ENCODE results near the gene KRTAP12-2.
"Not testable (repeated sequence)": the region's sequence is repeated elsewhere in the genome, so short reads cannot be mapped to it uniquely, and the experiment has no call there.

The KRTAP12-2 gene

DNA sequence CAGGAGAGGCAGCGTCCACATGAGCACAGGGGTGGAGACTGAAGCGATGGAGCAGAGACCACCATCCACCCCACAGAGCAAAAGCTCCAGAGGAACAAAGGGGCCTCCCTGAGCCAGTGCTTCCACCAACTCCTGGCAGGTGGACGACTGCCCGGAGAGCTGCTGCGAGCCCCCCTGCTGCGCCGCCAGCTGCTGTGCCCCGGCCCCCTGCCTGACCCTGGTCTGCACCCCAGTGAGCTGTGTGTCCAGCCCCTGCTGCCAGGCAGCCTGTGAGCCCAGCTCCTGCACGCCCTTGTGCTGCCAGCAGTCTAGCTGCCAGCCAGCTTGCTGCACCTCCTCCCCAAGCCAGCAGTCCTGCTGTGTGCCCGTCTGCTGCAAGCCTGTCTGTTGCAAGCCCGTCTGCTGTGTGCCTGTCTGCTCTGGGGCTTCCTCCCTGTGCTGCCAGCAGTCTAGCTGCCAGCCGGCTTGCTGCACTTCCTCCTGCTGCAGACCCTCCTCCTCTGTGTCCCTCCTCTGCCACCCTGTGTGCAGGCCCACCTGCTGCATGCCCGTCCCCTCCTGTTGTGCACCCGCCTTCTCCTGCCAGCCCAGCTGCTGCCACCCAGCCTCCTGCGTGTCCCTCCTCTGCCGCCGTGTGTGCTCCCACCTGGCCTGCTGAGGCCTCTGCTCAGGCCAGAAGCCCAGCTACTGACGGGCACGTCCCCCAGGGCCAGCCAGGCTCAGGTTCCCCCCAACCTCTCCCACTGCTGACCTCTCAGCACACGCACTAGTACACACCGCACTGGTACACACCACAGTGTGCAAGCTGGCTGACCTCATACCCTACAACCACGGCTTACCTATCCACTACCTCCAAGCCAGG lies 35.6 kb upstream of the KRTAP12-2 start:
- no peak for DNase-seq (ENCODE audit: low read depth in 2 of 2)

DNA sequence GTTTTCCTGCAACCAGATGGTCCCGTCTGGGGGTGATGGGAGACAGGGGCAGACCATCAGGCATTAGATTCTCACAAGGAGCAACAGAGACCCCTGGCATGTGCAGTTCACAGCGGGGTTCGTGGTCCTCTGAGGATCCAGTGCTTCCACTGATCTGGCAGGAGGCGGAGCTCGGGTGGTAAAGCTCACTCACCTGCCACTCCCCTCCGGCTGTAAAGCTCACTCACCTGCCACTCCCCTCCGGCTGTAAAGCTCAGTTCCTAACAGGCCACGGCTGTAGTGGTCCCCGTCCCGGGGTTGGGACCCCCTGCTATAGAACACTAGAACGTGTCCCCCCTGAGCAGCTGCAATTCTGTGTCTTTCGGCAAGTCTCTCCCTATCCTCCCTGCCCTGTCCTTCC lies 34.8 kb upstream of the KRTAP12-2 start:
- no peak for DNase-seq (ENCODE audit: low read depth in 2 of 2)

DNA sequence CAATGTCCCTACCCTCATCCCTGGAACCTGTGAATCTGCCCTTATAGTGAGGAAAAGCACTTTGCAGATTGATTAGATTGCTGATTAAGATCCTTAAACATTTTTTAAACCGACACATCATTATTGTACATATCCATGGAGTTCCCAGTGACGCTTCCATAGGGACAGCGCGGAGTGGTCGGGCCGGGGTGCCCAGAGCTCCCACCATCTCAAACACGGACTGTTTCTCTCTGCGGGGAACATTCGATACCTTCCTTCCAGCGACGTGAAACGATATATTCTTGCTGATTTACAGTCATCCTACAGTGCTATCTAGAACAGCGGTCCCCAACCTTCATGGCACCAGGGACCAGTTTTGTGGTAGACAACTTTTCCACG lies 34.3 kb upstream of the KRTAP12-2 start:
- DNase-seq (ENCODE audit: low read depth in 2 of 2), result no peak

DNA sequence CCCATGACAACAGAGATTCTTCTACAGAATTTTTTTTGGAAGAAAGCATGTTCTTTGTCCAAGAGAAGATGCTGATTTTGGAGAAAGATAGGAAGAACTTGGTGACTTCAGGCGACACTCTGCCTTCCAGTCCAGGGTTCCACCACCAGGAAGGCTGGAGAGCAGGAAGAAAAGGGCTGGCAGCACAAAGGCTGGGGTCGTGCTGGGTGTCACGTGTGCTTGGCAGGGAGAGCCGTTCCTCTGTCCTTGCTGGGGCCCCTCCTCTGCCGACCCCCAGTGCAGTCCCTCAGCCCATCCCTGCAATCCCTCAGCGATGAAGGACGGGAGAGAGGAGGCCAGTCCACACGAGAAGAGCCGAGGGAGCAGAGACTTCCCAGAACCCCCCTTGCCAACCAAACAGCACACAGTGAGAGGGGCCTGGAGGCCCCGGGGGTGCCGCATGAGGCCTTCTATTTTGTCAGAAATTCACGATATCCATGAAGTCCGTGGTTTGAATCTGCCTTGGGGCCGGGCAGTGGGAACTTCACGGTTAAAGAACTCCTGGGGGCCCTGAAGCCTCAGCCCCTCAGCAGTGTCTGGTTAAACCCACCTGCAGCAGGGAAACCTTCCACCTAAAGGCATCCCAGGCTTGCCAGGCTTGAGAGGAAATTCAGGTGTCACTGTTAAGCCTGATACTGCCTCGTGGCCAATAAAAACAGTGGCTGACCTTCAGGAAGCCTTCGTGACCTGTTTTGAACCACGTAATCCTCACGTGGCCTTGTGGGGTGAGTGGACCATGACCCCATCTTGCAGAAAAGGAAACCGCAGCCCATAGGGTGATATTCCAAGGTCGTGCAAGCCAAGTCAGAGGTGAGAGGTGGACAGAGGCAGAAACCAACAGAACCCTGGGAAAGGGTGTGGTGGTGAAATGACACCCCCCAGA lies 33.6 kb upstream of the KRTAP12-2 start:
- no peak for DNase-seq (ENCODE audit: low read depth in 2 of 2)

DNA sequence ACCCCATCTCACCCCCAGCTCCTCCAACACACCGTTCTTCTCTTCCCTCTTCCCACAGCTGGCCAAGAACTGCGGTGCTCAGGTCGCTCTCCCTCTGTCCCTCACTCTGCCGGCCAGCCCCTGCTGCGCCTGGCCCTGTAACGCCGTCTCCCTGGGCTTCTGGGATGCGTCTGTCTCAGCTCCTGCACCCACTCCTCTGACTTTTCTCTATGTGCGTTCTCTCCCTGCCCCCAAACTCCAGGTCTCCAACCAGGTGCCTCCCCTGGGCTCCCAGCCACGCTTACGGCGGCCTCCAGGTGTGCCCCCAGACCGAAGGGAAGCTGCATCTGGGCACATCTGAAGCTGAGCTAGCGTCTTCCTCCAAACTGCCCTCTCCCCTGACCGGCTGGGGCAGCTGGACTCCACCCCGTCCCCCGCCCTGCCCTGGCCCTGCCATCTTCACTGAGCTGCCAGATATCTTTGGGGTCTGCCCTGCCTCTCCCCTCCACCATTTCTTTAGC lies 32.8 kb upstream of the KRTAP12-2 start:
- DNase-seq (ENCODE audit: low read depth in 2 of 2), result no peak

DNA sequence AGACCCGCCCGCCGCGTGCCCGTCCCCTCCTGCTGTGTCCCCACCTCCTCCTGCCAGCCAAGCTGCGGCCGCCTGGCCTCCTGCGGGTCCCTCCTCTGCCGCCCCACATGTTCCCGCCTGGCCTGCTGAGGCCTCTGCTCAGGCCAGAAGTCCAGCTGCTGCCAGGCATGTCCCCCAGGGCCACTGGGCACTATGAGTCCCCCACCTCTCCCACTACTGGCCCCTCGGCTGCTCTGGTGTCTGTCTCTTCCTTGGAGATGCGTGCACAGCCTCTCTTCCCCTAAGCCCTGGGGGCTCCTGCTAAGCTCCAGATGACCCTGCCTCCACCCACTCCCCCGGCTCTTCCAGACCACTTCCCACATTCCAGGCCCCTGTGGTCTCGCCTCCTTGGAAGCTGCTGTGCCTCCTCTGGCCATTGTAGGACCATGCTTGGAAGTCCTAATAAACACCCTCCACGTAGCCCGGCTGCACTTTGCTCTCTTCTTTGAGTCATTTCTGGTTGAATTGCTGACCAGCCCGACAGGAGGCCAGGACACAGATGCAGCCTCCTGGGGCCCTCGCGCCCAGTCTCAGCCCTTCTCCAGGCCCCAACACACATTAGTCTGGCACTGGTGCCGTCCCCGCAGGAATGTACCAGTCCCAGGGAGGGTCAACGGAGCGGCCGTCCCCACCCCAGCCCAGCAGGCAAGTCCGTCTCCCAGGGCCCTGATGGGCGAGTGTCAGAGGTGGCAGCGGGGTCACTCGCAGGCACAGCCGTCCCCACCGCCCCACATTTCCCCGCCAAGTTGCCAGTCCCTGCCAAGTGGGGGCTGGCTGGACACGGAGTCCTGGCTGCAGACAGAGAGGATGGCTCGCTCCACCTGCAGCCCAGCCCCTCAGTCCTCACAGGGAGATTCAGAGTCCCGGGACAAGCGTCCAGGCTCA lies 31.3 kb upstream of the KRTAP12-2 start:
- no peak for DNase-seq (ENCODE audit: low read depth in 2 of 2)

DNA sequence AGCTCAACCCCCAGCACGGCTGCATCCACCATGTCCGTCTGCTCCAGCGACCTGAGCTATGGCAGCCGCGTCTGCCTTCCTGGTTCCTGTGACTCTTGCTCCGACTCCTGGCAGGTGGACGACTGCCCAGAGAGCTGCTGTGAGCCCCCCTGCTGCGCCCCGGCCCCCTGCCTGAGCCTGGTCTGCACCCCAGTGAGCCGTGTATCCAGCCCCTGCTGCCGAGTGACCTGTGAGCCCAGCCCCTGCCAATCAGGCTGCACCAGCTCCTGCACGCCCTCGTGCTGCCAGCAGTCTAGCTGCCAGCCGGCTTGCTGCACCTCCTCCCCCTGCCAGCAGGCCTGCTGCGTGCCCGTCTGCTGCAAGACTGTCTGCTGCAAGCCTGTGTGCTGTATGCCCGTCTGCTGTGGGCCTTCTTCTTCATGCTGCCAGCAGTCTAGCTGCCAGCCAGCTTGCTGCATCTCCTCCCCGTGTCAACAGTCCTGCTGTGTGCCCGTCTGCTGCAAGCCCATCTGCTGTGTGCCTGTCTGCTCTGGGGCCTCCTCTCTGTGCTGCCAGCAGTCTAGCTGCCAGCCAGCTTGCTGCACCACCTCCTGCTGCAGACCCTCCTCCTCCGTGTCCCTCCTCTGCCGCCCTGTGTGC lies 30.6 kb upstream of the KRTAP12-2 start, which contains the start of gene KRTAP10-12:
Gene KRTAP10-12 (plus strand): TSS at position 1 of the 639 bp plus-strand sequence. CDS start 30 bp downstream, at position 31.
- not testable (repeated sequence) for DNase-seq (ENCODE audit: low read depth in 2 of 2)

DNA sequence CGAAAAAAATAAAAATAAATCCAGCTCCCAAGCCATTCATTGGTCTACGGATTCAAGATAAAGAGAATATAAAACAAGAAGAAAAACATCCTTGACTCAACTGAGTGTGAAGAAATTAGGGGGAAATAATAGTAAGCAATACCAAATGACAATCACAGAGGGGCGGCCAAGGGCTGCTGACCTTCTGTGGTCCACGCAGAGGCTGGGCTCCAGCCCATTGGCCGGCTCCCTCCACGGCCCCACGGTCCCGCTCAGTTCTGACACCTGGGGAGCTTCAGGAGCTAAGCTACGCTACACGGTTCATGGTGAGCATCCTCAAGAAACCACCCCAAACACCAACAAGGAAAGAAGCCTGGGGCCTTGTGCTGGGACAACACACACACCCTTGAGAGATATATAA lies 29.8 kb upstream of the KRTAP12-2 start:
- no peak for DNase-seq (ENCODE audit: low read depth in 2 of 2)

DNA sequence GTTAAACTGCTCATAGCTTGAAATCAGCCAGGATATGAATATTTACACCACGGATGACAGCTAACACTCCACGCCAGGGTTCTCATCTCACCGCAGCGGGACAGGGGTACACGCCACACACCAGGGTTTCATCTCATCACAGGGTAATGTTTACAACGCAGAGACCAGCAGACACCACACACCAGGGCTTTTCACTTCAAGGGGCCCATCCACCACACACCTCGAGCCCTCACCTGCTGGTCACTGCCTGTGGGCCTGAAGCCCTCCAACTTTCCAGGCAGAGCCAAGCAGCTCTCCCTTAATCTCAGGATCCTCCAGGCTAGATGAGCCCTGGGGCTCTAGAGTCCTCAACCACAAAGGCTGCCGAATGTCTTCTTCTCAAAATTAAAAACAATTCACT lies 28.9 kb upstream of the KRTAP12-2 start:
- no peak for DNase-seq (ENCODE audit: low read depth in 2 of 2)

DNA sequence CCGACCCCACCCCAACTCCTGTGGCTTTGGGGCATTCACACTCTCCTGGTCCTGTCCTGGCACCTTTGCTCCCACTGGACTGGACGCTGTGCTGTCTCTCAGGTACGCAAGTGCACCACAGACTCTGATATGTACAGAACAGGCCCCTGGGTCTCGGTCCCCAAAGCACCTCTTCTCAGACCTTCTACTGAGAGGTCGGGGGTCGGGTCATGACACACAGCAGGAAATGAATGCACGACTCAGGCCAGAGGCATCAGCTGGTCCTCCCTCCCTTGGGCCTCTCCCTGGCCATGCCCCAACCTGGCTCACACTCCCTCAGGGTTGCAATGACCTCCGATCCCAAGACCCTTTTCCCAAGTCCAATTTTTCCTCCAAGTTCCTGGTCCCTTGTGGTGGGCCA lies 28.5 kb upstream of the KRTAP12-2 start:
- no peak for DNase-seq (ENCODE audit: low read depth in 2 of 2)

DNA sequence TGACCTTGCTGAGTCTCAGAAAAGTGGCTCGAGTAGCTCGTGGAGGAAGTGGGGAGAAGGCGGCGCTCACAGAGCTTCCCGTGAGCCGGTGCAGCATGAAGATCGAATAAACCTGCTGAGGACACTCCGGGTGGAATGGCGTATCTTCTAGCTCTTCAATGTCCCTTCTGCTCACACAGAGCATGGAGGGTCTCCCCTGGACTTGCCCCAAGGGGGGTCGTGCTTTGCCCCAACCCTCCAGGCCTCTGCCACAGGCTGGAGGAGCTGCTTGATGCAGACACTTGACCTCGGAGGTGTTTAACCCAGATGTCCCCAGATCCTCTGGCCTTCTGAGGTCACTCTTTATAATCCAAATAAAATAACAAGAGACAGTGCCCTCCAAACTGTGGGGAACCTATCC lies 28.0 kb upstream of the KRTAP12-2 start:
- DNase-seq (ENCODE audit: low read depth in 2 of 2), result no peak

DNA sequence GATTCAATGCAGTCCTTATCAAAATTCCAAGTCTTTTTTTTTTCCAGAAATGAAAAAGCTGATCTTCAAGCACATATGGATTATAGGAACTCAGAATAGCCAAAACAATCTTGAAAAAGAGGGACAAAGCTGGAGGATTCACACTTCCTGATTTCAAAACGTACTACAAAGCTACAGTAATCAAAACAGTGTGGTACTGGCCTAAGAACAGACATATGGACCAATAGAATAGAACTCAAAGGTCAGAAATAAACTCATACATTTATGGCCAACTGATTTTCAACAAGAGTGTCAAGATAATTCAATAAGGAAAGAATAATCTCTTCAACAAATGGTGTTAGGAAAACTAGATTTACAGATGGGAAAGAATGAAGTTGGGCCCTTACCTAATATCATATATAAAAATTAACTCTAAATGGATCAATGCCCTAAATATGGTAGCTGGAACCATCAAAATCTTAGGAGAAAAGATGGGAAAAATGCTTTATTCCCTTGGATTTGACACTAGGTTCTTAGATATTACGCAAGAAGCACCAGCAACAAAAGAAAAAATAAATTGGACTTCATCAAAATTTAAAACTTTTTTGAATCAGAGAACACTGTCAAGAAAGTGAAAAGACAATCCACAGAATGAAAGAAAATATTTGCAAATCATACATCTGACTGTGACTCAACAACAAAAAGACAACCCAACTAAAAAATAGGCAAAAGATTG lies 26.2 kb upstream of the KRTAP12-2 start:
- DNase-seq (ENCODE audit: low read depth in 2 of 2), result no peak

DNA sequence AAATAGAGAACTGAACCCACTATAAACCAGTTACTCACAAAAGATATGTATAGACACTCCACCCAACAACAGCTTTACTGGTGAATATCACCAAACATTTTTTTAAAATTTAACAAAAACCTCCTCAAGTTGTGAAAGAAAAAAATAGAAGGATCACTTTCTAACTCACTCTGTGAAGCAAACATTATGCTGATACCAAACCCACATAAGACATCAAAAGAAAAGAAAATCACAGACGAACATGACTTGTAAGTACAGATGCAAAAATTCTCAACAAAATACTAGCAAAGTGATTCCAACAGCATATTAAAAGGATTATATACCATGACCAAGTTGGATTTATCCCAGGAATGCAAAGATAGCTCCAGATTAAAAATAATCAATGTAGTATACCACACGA lies 25.0 kb upstream of the KRTAP12-2 start:
- DNase-seq (ENCODE audit: low read depth in 2 of 2), result no peak

DNA sequence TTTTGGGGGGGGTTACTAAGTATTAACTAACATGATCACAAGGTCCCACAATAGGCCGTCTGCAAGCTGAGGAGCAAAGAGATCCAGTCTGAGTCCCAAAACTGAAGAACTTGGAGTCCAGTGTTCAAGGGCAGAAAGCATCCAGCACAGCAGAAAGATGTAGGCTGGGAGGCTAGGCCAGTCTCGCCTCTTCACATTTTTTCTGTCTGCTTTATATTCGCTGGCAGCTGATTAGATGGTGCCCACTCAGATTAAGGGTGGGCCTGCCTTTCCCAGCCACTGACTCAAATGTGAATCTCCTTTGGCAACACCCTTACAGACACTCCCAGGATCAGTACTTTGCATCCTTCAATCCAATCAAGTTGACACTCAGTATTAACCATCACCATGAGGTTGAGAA lies 23.0 kb upstream of the KRTAP12-2 start:
- DNase-seq (ENCODE audit: low read depth in 2 of 2), result not testable (repeated sequence)

DNA sequence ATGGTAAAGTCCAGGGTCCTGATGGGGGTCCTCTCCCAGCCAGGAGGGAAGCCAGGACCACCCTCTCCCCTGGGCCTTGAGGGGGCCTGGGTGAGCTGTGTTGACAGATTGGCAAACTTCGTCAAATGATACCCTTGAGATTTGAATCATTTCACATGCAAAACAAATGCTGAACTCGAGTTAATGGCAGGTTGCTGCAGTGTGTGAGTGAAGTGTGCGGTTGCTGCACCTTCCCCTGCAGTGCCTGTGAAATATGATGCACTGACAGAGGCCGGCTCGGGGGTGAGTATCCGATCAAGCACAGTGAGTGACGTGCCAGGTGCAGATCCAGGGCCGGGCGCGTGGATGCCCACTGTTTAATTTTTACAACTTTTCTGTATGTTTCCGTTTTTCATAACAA lies 20.9 kb upstream of the KRTAP12-2 start:
- no peak for DNase-seq (ENCODE audit: low read depth in 2 of 2)

DNA sequence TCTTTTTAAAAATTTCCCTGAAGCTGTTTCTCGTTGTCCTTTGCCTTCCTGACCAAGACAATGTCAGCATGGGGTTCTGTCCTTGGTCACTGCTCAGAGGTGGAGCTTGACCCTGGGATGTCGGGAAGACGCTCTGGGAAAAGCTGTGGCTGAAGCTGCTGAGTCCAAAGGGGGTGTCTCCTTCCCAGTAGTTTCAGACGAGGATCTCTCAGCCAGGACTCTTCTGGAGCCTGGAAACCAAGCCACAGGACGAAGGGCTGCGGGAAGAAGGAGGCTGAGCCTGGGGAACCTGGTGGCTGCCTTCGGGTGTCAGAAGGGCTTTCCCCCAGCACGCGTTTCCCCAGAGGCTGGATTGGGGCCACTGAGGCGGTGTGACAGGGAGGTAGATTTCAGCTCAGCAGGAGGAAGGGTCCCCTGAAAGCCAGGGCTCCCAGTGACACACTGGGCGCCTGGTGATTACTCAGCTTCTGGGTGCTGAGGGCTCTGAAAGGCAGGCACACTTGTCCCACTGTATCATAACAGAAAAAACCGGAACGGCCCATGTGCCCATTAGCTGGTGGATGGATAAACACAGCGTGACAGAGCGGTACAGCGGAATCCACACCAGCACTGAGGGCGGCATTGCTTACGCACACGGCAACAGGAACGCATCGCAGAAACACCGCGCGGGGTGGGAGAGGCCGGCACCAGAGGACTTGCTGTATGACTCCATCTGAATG lies 20.3 kb upstream of the KRTAP12-2 start:
- no peak for DNase-seq (ENCODE audit: low read depth in 2 of 2)

DNA sequence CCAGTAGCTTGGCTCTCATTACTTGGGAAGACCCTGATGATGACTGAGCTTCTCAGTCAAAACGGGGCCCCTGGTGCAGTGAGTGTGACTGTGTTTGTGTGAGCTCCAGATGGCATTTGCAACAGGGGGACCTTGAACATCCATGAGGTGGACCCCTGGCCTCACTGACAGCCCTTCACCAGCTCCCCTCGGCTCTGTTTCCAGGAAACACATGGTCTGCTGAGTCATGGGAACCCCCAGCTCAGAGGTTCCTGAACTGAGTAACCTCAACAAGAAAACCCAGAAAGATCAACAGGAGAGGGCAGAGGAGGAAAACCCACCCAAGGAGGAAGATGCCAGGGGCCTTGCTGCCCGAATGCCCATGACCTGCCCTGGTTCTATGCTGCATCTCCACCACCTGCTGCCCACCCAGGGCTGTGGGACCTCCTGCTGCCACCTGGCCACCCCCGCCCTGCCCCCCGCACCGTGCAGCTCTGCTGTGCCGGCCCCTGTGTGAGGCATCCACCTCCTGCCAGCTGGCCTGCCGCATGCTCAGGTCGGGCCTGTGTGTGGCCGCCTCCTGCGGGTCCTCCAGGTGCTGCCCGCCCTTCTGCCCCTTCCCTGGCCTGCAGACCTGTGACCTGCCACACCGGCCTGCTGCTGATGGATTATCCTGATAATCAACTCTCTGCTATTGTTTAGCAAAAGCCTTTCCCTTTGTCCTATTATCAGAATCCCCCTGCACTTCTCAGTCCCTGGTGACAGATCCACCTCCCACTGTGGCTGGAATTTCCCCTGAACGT lies 19.5 kb upstream of the KRTAP12-2 start:
- DNase-seq (ENCODE audit: low read depth in 2 of 2), result no peak

DNA sequence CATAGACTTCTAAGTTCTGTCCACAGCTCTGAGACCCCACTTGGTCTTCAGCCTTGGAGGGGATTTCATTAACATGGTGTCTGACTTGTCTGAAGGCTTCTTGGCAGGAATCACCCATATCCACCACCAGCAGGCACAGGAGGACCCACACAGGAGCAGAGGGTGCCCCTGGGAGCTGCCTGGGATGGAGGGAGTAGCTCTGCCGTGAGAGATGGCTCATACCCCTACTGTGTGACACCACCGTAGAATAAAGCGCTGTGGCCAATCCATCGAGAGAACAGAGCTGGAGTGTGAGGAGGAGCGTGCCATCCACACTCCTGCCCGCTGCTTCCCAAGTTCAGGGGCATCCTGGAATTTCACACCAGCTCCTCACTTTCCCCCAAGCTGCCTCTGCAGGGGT lies 18.3 kb upstream of the KRTAP12-2 start:
- DNase-seq (ENCODE audit: low read depth in 2 of 2), result not testable (repeated sequence)

DNA sequence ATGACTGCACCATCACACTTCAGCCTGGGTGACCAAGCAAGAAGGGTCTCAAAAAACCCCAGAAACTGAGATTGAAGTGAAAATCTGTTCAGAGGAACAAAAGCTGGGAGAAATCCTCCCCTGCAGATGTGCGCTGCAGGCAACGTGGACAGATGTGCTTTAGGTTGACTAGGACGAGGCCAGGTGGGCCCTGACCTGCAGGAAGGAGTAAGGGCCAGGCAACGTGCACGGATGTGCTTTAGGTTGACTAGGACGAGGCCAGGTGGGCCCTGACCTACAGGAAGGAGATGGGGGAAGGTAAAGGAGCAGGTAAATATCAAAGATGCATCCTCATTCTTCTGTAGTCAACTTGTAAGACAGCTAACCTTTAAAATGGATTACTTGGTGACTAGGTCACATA lies 17.8 kb upstream of the KRTAP12-2 start:
- DNase-seq (ENCODE audit: low read depth in 2 of 2), result no peak
